HEK293T (cell line): ENCODE results near the gene SLC17A9.

Experiments
- ARNT ChIP-seq: fragments of 450-650 bp; IDR thresholded peaks from 2 replicates; pipeline ENCODE4 v1.6.1; 2017; ENCODE audit warnings: mild to moderate bottlenecking
- BHLHE40 ChIP-seq: fragments of 450-650 bp; IDR thresholded peaks from 2 replicates; pipeline ENCODE4 v1.6.1; 2016; ENCODE audit warnings: mild to moderate bottlenecking, moderate library complexity, borderline replicate concordance
- ELF4 ChIP-seq: fragments of 450-650 bp; IDR thresholded peaks from 2 replicates; pipeline ENCODE4 v1.6.1; 2017; ENCODE audit warnings: antibody characterized with exemption
- FOXA1 ChIP-seq: fragments of 450-650 bp; IDR thresholded peaks from 2 replicates; pipeline ENCODE4 v1.6.1; 2016; ENCODE audit warnings: mild to moderate bottlenecking
- FOXK2 ChIP-seq: fragments of 450-650 bp; IDR thresholded peaks from 2 replicates; pipeline ENCODE4 v1.6.1; 2016; ENCODE audit warnings: mild to moderate bottlenecking
- HDGF ChIP-seq: fragments of 450-650 bp; IDR thresholded peaks from 2 replicates; pipeline ENCODE4 v1.6.1; 2017; ENCODE audit warnings: antibody characterized with exemption, borderline replicate concordance
- LEF1 ChIP-seq: fragments of 450-650 bp; IDR thresholded peaks from 2 replicates; pipeline ENCODE4 v1.6.1; 2017; ENCODE audit warnings: mild to moderate bottlenecking, borderline replicate concordance
- NFRKB ChIP-seq: fragments of 450-650 bp; IDR thresholded peaks from 2 replicates; pipeline ENCODE4 v1.6.1; 2016; ENCODE audit warnings: mild to moderate bottlenecking, moderate library complexity
- SP1 ChIP-seq: fragments of 450-650 bp; IDR thresholded peaks from 2 replicates; pipeline ENCODE4 v1.6.1; 2017
- TARDBP ChIP-seq: fragments of 450-650 bp; IDR thresholded peaks from 2 replicates; pipeline ENCODE4 v1.6.1; 2016

GRCh38 chr20:62902926-62903615 is 49.4 kb upstream of the SLC17A9 start:
- TF ChIP-seq LEF1, result no peak
- no peak for TF ChIP-seq BHLHE40
- no peak for TF ChIP-seq TARDBP
- TF ChIP-seq FOXA1, result no peak
- TF ChIP-seq FOXK2, result no peak
- no peak for TF ChIP-seq NFRKB
- no peak for TF ChIP-seq ARNT
- TF ChIP-seq SP1, result no peak
- no peak for TF ChIP-seq ELF4
- no peak for TF ChIP-seq HDGF
